HG03159 (cell line): ENCODE data around the gene ACOT8.
A peak's percentile ranks its signal among the peaks of the same experiment; 100 is the strongest.
"Not testable (repeated sequence)": the region's sequence is repeated elsewhere in the genome, so short reads cannot be mapped to it uniquely, and the experiment has no call there.

Experiments
- ATAC-seq: cut with Tn5 transposase; IDR thresholded peaks from one replicate; pipeline ENCODE4 v1.9.1; 2021; ENCODE audit warnings: mild to moderate bottlenecking, moderate library complexity; ENCODE audit not compliant: unreplicated experiment

ACOT8 gene

DNA sequence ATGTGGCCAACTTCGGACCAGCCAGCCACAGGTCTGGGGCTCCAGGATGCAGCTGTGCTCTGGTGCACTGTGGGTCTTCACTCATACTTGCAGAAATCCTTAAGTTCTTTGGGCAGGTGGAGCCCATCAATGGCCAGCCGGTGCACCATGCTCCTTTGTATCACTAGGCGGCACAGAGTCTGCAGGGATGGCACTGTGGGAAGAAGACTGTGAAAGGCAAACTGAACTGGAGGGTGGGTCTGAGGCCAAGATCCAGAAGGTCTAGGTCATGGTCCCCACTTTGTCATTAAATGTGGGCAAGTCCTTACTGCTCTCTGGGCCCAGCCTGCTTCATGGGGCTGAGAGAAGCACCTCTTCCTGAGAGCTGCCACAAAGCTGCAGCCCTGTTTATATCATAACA lies 31.5 kb upstream of the ACOT8 start:
- ATAC-seq = no peak

DNA sequence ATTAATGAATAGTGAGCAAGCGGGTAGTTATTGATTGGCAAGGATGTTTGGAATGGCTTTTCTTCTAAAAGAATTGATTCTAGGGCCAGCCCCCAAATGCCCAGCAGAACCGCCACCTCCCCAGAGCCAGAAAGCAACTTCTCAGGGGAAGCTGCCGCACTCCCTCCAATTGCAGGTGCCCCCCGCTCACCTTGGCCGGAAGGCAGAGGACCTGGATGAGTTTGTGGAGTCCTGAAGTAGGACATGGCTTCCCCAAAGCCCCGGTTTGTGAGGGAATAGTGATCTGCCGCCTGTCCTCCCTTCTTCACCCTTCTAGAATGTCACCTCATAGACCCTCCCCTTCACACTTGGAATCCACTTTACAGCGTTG lies 30.1 kb upstream of the ACOT8 start, which contains the start of gene SPATA25:
SPATA25 (minus strand) TSS at position 277 of the 370 bp plus-strand sequence; CDS start at position 245, 32 bp downstream.
- no peak for ATAC-seq

DNA sequence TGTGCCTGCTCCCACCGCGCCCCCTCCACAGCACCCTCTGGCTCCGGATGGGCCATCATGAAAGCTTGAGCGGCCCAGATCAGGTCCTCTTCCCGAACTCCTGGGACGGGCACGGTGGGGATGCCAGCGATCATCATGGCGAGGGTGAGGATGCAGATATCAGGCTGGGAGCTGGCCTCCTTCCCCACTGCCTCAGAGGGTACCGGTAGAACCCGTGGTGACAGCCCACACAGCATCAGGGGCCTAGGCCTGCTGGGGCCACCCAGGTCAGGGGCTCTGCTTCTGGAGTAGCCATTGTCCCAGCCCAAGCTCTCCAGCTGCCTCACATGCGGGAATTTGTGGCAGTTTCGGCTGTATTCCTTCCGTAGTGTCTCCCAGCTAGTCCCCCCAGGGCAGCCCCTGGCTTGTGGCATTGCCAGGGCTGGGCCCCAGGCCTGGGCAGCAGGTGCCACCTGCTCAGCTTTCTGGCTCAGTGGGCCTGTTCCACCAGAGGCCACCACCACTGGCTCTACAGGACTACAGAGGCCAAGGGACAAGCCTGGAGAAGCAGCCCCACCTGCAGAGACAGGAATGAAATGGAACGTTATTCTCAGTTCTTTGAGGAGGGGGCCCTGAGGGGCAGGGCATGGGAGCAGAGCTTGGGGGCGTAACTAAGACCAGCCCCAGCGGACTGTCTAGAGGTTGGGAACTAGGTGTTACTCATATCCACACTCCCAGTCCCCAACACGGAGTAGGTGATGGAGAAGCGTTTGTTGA lies 29.6 kb upstream of the ACOT8 start:
- no peak for ATAC-seq

DNA sequence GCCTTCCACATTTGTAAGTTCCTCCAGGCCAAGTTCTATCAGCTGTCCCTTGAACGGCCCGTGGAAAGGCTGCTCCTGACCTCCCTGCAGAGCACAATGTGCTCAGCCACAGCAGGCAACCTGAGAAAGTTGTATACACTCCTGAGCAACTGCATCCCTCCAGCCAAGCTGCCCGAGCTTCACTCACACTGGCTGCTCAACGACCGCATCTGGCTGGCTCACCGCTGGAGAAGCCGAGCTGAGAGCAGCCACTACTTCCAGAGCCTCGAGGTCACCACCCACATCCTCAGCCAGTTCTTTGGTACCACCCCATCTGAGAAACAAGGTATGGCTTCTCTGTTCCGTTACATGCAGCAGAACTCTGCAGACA lies 25.9 kb upstream of the ACOT8 start:
- ATAC-seq = no peak

DNA sequence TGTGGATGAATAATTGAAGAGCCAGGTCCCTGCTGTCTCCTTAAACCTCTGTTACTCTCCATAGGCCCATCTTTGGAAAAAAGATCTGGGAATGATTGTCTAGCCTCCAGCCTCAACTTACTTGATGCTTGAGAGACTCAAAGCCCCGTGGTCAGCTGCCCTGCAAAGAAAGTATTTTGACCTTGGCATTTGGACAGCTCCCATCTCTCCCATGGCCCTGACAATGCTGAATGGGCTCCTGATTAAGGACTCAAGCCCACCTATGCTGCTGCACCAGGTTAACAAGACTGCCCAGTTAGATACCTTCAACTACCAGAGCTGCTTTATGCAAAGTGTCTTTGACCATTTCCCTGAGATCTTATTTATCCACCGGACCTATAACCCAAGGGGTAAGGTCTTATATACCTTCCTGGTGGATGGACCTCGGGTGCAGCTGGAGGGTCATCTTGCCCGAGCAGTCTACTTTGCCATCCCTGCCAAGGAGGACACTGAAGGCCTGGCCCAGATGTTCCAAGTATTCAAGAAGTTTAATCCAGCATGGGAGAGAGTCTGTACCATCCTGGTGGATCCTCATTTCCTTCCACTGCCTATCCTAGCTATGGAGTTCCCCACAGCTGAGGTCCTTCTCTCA lies 25.4 kb upstream of the ACOT8 start:
- no peak for ATAC-seq

DNA sequence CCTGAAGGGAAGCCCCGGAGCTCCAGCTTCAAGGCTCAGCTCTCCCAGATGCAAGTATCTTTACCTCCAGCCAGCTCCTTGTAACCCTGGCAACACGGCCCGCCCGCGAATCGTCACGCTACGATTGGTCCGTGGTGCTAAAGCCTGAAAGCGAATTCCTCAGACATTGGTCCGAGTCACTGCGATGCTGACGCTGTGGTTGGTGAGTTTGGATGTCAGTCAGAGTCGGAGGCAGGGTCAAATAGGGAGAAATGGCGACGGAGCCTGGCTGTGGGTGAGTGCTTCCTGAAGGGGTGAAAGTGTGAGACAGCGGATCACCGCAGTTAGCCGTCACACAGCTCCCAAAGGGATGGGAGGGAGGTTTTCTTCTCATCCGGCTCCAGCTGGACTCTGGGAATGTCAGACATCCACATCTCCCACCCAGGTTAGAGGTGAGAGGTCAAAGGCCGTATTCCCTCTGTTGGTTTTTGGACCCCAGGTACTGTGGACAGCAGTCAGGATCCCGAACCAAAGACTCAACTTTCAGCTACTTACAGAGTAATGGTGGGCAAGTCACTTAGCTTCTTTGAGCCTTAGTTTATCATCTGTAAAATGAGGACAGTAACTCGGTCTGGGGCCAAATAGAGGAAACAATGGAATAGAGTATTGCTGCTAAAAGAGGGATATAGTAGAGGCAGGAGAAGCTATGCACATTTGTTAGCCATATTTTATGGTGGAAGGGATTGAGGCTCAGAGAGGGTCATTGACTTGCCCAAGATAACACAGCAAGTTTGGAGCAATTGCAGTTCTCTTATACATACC lies 24.0 kb upstream of the ACOT8 start, which contains the start of gene ZSWIM1:
ZSWIM1 (plus strand) TSS at position 240 of the 801 bp plus-strand sequence. CDS start 1,366 bp downstream, outside the sequence.
- peak; percentile 98 for ATAC-seq

DNA sequence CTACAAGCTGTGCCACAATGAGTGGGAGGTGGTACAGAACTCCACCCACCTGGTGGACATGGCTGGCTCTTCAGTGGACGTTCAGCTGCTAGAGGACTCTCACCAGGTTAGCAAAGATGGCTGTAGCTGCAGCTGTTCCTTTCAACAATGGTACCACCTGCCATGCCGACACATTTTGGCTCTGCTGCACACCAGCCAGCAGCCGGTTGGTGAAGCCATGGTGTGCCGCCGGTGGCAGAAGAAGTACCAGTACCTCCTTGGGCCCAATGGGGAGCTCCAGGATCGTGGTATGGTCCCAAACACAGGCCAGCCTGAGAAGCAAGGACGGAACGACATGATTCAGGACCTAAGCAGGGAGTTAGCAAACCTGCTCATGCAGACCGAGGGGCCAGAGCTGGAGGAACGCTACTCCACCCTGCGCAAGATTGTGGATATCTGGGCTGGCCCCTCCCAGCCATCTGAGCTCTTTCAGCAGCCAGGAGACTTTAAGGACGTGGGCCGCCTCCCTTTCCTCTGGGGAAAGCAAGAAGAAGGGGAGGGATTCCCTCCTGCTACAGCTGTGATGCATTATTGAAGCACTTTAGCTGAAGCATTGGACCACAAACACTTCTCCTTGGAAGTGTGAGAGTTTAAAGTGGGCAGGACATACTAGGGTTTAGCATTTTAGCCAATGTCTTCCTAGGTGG lies 21.0 kb upstream of the ACOT8 start:
- ATAC-seq = no peak

DNA sequence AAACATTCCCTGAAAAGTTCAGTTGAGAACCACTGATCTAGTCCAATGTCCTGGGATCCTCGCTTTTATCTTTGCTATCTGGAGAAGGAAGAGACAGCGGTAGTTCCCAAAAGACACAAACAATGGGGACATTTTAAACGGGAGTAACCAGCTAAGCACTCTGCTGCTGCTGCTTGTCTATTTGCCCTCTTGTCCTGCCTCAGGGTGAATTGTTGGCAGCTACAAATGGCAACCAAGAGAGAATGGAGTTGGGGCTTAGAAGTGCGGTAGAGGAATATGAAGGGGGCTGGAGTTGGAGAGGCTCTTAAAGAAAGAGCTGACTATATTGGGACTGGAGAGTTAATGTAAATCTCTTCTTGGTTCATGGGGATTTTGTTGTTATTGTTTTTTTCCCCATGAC lies 17.4 kb upstream of the ACOT8 start:
- ATAC-seq = no peak

DNA sequence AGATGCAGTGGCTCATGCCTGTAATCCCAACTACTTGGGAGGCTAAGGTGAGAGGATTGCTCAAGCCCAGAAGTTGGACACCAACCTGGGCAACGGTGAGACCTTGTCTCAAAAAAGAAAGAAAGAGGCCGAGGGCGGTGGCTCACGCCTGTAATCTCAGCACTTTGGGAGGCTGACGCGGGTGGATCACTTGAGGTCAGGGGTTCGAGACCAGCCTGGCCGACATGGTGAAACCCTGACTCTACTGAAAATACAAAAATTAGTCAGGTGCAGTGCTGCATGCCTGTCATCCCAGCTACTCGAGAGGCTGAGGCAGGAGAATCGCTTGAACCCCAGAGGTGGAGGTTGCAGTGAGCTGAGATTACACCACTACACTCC lies 16.9 kb upstream of the ACOT8 start:
- not testable (repeated sequence) for ATAC-seq

DNA sequence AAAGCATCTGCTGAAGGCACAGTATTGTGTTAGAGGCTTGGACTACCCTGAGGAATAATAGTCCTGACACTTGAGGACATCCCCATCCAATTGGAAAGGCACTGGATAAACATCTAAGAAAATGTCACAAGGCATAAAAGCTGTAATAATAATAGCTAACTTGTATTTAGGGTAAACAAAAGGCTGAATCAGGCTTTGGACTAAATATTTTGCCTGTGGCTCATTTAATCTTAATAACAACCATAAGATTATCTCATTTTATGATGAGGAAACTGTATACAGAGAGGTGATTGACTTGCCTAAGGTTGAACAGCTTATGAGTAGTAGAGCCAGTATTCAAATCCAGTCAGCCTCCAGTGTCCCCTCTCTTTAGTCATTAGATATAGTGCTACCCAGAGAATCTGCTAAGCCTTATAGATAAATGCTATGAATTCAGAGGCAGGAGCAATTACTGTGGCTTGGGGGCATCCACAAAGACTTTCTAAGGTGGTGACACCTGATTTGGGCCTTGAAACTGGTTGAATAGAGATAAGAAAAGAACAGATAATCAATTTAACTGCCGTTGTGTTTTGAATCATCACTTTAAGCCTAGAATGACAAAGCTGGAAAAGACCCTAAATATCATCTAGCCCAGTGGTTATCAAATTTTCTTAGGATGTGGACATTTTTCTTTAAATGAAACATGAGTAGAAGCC lies 16.4 kb upstream of the ACOT8 start:
- no peak for ATAC-seq

DNA sequence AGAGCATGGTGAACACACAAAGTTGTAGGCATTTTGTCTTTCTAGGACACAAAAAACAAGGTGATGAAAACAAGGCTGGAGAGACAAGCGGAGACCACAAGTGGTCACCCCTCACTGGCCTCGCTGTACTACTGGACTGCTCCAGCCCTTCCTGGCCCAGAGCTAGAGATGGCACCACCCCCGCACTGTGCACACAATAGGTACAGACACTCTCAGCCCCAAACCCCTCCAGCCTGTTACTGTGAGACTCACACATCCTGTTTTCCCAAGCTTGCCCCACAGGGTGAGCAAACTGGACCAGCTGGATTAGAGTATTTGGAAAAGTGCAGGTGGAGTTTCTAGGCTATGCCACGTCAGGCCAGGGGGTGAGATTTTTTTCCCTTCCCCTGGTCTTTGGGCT lies 15.4 kb upstream of the ACOT8 start:
- no peak for ATAC-seq

DNA sequence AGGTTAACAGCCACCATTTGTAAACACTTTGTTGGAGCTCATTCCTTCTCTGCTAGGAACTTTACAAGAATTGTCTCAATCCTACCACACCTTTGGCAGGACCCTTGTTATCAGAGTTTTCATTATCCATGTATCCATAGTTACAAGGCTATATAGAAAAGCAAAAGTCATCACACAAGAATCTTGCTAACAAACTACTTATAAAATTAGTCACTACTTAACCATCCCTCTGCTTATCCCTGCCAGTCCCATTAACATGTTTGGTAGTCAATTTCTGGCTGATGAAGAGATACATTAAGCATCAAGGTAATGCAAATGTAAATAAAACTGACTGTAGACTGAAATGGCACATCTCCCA lies 10.6 kb upstream of the ACOT8 start:
- no peak for ATAC-seq

DNA sequence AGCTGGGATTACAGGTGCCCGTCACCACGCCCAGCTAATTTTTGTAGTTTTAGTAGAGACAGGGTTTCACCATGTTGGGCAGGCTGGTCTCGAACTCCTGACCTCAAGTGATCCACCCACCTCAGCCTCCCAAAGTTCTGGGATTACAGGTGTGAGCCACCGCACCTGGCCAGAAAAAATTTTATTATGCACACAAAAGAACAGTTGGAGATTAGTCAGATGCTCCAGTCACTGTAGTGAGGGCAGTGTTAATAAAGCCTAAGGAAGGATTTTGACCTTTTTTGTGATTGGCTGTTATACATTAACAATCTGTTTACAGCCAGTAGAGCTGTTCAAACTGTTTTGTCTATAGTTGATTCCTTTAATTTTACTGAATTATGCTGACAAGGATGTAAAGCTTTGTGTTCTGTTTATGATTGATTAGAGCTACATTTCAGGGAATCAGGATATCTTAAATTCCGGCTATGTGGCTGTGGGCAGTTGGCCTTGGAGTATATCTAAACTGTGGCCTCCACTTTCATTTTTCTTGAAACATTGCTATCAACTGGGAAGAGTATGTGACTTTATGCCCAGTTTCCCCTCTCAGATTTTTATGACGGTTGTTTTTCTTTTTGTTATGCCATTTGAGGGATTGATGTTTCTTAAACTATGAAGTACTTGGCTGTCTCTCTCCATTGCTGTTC lies 10.1 kb upstream of the ACOT8 start:
- ATAC-seq = no peak

DNA sequence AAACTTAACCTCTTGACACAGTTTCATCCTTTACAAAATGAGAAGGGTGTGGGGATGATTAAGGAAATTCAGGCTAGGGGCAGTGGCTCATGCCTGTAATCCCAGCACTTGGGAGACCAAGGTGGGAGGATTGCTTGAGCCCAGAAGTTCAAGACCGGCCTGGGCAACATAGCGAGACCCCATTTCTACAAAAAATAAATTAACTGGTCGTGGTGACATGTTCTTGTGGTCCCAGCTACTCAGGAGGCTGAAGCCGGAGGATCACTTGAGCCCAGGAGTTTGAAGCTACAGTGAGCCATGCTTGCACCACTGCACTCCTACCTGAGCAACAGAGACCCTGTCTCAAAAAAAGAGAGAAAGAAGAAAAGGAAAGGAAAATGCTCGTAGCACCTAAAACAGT lies 9.3 kb upstream of the ACOT8 start:
- ATAC-seq = no peak

DNA sequence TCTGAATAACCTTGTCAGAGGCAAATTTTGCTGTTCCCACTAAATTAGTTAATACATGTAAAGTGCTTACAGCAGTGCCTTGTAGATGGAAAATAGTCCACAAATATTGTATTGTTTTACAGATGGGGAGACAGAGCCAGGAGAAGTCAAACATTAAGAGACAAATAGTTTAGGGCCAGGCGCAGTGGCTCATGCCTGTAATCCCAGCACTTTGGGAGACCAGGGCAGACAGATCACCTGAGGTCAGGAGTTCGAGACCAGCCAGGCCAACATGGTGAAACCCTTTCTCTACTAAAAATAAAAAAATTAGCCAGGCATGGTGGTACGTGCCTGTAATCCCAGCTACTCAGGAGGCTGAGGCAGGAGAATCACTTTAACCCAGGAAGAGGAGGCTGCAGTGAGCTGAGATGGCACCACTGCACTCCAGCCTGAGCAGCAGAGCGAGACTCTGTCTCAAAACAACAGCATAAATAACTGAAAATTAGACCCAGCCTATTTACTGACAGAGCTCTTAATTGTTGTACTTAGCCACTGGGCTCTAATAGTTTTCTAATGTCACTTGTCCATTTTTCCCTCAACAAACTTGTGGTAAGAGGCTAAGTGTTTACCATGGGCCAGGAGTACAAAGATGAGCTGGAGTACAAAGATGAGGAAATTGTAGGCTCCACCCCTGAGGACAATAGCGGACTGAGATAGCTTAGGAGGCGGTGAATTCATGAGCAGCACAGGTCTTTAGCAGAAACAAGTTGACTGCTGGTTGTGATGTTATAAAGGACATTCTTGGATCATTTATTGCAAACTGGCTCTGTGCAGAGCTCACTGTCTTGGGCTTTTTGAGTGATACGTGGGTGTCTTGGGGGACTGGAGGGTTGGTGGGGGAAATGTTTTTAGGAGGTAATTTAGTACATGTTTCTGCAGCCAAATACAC lies 6.6 kb upstream of the ACOT8 start:
- no peak for ATAC-seq

DNA sequence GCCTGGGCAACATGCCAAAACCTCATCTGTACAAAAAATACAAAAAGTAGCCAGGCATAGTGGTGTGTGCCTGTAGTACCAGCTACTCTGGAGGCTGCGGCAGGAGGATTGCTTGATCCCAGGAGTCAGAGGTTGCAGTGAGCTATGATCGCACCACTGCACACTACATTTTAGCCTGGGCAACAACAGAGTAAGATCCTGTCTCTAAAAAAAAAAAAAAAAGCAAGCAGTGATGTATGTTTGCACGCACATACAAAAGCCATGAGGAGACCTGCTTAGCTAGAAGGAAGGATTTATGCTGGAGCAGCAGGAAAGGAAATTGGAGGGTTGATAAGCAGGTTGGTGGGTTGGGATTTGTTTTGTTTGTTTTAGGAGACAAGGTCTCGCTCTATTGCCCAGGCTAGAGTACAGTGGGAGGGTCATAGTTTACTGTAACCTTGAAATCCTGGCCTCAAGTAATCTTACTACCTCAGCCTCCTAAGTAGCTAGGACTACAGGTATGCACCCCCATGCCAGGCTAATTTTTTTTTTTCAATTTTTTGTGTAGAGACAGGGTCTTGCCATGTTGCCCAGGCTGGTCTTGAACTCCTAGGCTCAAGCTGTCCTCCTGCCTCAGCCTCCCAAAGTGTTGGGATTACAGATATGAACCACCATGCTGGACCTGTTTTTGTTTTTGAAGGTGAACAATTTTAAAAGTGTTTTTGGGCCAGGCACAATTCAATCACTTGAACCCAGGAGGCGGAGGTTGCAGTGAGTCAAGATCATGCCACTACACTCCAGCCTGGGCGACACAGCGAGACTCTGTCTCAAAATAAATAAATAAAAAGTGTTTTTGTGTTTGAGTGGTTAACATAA lies 4.3 kb upstream of the ACOT8 start:
- no peak for ATAC-seq

DNA sequence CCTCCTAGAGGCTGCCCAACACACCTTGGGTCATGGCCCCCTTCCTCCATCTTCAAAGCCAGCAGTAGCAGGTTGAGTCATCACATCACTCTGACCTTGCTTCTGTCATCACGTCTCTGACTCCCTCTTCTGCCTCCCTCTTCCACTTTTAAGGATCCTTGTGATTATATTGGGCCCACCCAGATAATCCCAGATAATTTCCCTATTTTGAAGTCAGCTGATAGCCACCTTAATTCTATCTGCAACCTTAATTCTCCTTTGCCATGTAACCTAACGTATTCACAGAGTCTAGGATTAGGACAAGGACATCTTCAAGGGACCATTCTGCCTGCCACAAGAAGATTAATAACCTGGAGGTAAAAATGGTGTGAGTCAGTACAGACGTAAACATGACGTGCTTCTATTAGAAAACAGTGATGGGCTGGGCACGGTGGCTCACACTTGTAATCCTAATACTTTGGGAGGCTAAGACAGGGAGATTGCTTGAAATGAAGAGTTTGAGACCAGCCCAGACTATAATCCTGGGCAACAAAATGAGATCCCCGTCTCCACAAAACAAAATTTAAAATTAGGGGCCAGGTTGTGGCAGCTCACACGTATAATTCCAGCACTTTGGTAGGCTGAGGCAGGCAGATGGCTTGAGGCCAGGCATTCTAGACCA lies 3.5 kb upstream of the ACOT8 start:
- no peak for ATAC-seq

DNA sequence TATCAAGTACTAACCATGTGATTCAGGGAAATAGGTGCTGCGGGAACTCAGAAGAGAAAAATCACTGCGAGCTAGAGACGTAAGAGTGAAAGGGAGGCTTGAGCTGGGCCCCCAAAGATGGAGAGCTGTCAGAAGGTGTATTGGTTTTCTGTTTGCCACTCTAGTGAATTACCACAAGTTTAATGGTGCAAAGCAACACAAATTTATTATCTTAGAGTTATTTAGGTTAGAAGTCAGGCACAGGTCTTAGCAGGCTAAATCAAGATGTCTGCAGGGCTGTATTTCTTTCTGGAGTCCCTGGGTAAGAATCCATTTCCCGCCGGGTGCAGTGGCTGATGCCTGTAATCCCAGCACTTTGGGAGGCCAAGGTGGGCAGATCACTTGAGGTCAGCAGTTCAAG lies 2.7 kb upstream of the ACOT8 start:
- no peak for ATAC-seq
